NOMO-1 (cell line): ENCODE data around the gene HIRIP3.
"Not testable (repeated sequence)": the region's sequence is repeated elsewhere in the genome, so short reads cannot be mapped to it uniquely, and the experiment has no call there.

Experiments
- DNase-seq, 2 experiments: peaks; one replicate each; lab custom pipeline; 2025; ENCODE audit not compliant: unreplicated experiment in 2 of 2; lab: John Stamatoyannopoulos, UW

The HIRIP3 gene

GRCh38 chr16:29962344-29962994 lies 32.9 kb downstream of the HIRIP3 start:
- peak; percentile 11 to 43 for DNase-seq

GRCh38 chr16:29961479-29962343 lies 33.7 kb downstream of the HIRIP3 start, which contains the start of gene TMEM219:
Gene TMEM219 (plus strand): TSS chr16:29962079. CDS start chr16:29963144, 1,065 bp downstream.
- DNase-seq: peak; percentile 79 to 92

- DNase-seq: no peak
These were observed 34.3 kb downstream of the HIRIP3 start for GRCh38 chr16:29961127-29961478.

- DNase-seq: not testable (repeated sequence)
These were observed 35.6 kb downstream of the HIRIP3 start for GRCh38 chr16:29959821-29960220.

GRCh38 chr16:29959293-29959692 lies 36.1 kb downstream of the HIRIP3 start:
- no peak for DNase-seq

- no peak for DNase-seq
These were observed 36.7 kb downstream of the HIRIP3 start for GRCh38 chr16:29958756-29959155.

- DNase-seq: no peak
These were observed 43.6 kb downstream of the HIRIP3 start for GRCh38 chr16:29951625-29952365.

- no peak for DNase-seq
These were observed 44.5 kb downstream of the HIRIP3 start for GRCh38 chr16:29950806-29951461.

GRCh38 chr16:29947897-29948296 lies 47.5 kb downstream of the HIRIP3 start:
- no peak for DNase-seq

- no peak for DNase-seq
These were observed 51.3 kb downstream of the HIRIP3 start for GRCh38 chr16:29943846-29944799.
